Upper lobe of left lung (tissue), 4 donors: ENCODE measurements around the gene OSBPL7.

ENCODE experiments used
- CTCF ChIP-seq, 6 experiments: fragments of 450-650 bp in 4 of 6; fragments of 200-600 bp in 2 of 6; sonication (generic) in 2 of 6; IDR thresholded peaks; one replicate each; pipeline ENCODE4 v1.5.1; 2016 to 2019; ENCODE audit warnings: antibody characterized with exemption in 6 of 6
- POLR2AphosphoS5 ChIP-seq, 2 donors: sonication (generic); formaldehyde crosslinking; IDR thresholded peaks; one replicate each; pipeline ENCODE4 v1.5.1; 2017; ENCODE audit warnings: antibody characterized with exemption in 2 of 2

DNA sequence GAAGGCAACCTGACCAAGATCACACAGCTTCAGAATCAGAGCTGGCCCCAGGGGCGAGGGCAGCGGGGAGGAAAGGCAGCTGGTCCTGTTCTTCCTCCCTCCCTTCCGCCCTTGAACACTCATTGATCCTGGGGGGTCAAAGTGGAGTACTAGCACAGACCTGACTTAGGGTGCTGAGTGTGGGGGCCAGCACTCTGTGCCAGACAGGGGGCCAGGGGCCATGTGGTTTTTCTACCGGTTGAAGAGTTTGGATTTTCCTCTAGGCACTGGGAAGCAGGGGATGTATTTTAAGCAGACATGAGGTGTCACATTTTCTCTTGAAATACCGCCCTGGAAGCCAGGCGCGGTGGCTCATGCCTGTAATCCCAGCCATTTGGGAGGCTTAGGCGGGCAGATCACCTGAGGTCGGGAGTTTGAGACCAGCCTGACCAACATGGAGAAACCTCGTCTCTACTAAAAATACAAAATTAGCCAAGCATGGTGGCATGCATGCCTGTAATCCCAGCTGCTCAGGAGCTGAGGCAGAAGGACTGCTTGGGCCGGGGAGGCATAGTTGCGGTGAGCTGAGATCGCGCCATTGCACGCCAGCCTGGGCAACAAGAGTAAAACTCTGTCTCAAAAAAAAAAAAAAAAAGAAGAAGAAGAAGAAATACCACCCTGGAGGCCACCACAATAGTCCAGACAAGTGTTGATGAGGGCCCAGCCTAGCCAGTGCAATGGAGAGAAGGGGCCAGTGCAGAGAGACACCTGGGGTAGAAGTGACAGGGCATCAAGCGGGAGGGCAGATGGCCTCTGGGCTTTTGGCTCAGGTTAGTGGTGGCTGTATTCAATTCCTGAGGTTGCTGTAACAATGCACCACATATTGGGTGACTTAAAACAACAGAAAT lies 15.3 kb downstream of the OSBPL7 start:
- TF ChIP-seq POLR2AphosphoS5 (IDR thresholded peaks at IDR 0.05) (no peak), CTCF (IDR thresholded peaks at IDR 0.05) (no peak)
